ENCODE data around the gene PRPF6.
A peak's percentile ranks its signal among the peaks of the same experiment; 100 is the strongest.

The PRPF6 gene

GRCh38 chr20:63980806-63981728 is at the start of gene PRPF6:
TSS of gene PRPF6 (plus strand) at chr20:63981132. CDS start at chr20:63981246, 114 bp downstream.
- DNase-seq, result peak; percentile 94

- DNase-seq, result no peak
Observed at GRCh38 chr20:63931735-63932134, 49.2 kb upstream of the PRPF6 start.

GRCh38 chr20:63932606-63933160 is 48.2 kb upstream of the PRPF6 start:
- DNase-seq, result no peak

GRCh38 chr20:63933646-63934045 is 47.3 kb upstream of the PRPF6 start:
- DNase-seq, result no peak

- no peak for DNase-seq
Observed at GRCh38 chr20:63934271-63935068, 46.5 kb upstream of the PRPF6 start.

- no peak for DNase-seq
Observed at GRCh38 chr20:63935447-63935846, 45.5 kb upstream of the PRPF6 start.

GRCh38 chr20:63937596-63937995 is 43.3 kb upstream of the PRPF6 start:
- no peak for DNase-seq

- DNase-seq, result no peak
Observed at GRCh38 chr20:63939061-63939935, 41.6 kb upstream of the PRPF6 start.

- DNase-seq, result no peak
Observed at GRCh38 chr20:63940071-63940471, 40.9 kb upstream of the PRPF6 start.

- no peak for DNase-seq
Observed at GRCh38 chr20:63940472-63941266, 40.3 kb upstream of the PRPF6 start.

- DNase-seq, result peak; percentile 74
Observed at GRCh38 chr20:63941282-63942081, 39.5 kb upstream of the PRPF6 start.

- no peak for DNase-seq
Observed at GRCh38 chr20:63942250-63942951, 38.5 kb upstream of the PRPF6 start.

GRCh38 chr20:63942969-63943807 is 37.7 kb upstream of the PRPF6 start:
- no peak for DNase-seq

- DNase-seq, result no peak
Observed at GRCh38 chr20:63943808-63944077, 37.2 kb upstream of the PRPF6 start.

- DNase-seq, result no peak
Observed at GRCh38 chr20:63944078-63944941, 36.6 kb upstream of the PRPF6 start.

GRCh38 chr20:63945031-63945658 is 35.8 kb upstream of the PRPF6 start:
- no peak for DNase-seq
